Small intestine (tissue), 7 donors: ENCODE data around the gene NNT. TPM values are rescaled to one million over a fixed set of nuclear protein-coding genes. Genes with fewer than 3 reads are reported as not detected.

Experiments
- DNase-seq, 2 donors: peaks; one replicate each; pipeline versions ENCODE4 v3.0.0 to v3.0.0-alpha.2; 2013
- FAIRE-seq: peaks from 2 replicates; lab custom pipeline; 2012; peaks lifted over from hg19 to GRCh38; lab: Jason Lieb, UNC
- H3K27ac ChIP-seq, 3 donors: one replicate each; pipeline ENCODE4 v1.5.1; 2013; ENCODE audit warnings: low read length in 2 of 3, mild to moderate bottlenecking in 2 of 3, control low read depth in 1 of 3, inconsistent platforms in 1 of 3, low read depth in 1 of 3, moderate library complexity in 1 of 3
- H3K27me3 ChIP-seq, 3 donors: one replicate each; pipeline ENCODE4 v1.6.1; 2013; ENCODE audit warnings: low read length in 3 of 3, inconsistent platforms in 1 of 3; ENCODE audit not compliant: control insufficient read depth in 3 of 3, insufficient read depth in 3 of 3
- H3K36me3 ChIP-seq, 3 donors: one replicate each; pipeline ENCODE4 v1.6.1; 2013; ENCODE audit warnings: low read length in 3 of 3, inconsistent platforms in 1 of 3, low read depth in 1 of 3, mild to moderate bottlenecking in 1 of 3, moderate library complexity in 1 of 3; ENCODE audit not compliant: control insufficient read depth in 3 of 3, insufficient read depth in 2 of 3
- H3K4me1 ChIP-seq, 3 donors: one replicate each; pipeline ENCODE4 v1.6.1; 2013; ENCODE audit warnings: low read length in 2 of 3, inconsistent platforms in 1 of 3, low read depth in 1 of 3, mild to moderate bottlenecking in 1 of 3, moderate library complexity in 1 of 3; ENCODE audit not compliant: control insufficient read depth in 3 of 3, insufficient read depth in 2 of 3
- H3K4me3 ChIP-seq, 3 donors: one replicate each; pipeline ENCODE4 v1.5.1; 2013; ENCODE audit warnings: low read length in 3 of 3, control low read depth in 1 of 3, inconsistent platforms in 1 of 3, low read depth in 1 of 3, mild to moderate bottlenecking in 1 of 3, moderate library complexity in 1 of 3
- H3K9me3 ChIP-seq, 2 donors: one replicate each; pipeline ENCODE4 v1.6.1; 2013; ENCODE audit warnings: low read depth in 1 of 2, low read length in 1 of 2; ENCODE audit not compliant: control insufficient read depth in 2 of 2, insufficient read depth in 1 of 2
- WGBS, 3 donors: extraction: QIAGEN DNeasy Blood & Tissue Kit; methylation state at CpG; one replicate each; pipeline ENCODE4 v1.1.7; 2013; 5-methylcytosine and 5-hydroxymethylcytosine counted together
- polyA plus RNA-seq, 4 donors: library from polyadenylated mRNA; stranded (reverse) in 3 of 4; unstranded in 1 of 4; fragments of 200-250 nt in 3 of 4; fragments of 120-200 nt in 1 of 4; gene quantifications; one replicate each; pipeline versions ENCODE4 v1.2.1 to v1.2.3, GENCODE V29; 2013
- donor health status: healthy with polysubstance abuse.
- donor health status: control.
- donor health status: control.
- donor health status: Bipolar disorder and iron deficiency.
- donor health status: healthy.

NNT gene
- polyA plus RNA-seq, 4 donors, result 7.4 to 46.0 (median 25.2) TPM

DNA sequence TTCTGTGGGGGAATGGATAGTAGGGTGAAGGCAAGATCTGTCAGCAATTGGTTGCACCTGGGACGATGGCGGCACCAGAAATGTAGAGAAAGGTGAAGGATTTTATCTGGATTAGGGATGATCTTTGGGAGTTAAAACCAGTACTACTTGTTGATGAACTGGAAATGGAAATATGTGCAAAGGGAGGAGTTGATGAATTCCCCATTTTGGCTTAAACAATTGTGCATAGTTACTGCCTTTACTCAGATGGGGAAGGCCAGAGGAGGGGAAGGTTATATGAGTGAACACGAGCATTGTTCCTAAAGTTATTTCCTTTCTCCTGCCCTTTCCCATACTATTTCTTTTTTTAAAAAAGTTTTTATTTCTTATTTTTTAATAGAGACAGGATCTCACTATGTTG lies 19.1 kb downstream of the NNT start:
- Histone ChIP-seq H3K27ac (no peak overlapping the region), H3K36me3 (peaks cover 0 to 7% (median 4%) of the 10 kb centered on the region in 3 donors), H3K4me3 (no peak overlapping the region), H3K27me3 (no peaks in the 10 kb centered on the region), H3K9me3 (no peaks in the 10 kb centered on the region), H3K4me1 (no peaks in the 10 kb centered on the region)
- no peak for FAIRE-seq
- no peak for DNase-seq
- WGBS, 3 donors, result 93 to 96% (median 93%) methylated on average over 3 of the region's 3 CpGs

GRCh38 chr5:43623048-43623680 lies 20.2 kb downstream of the NNT start:
- Histone ChIP-seq H3K4me1 (no peaks in the 10 kb centered on the region), H3K36me3 (peaks cover 0 to 7% (median 4%) of the 10 kb centered on the region in 3 donors), H3K27me3 (no peaks in the 10 kb centered on the region), H3K9me3 (no peaks in the 10 kb centered on the region), H3K27ac (no peak overlapping the region), H3K4me3 (no peak overlapping the region)
- 91 to 95% (median 92%) methylated on average over 3 of the region's 3 CpGs for WGBS, 3 donors
- DNase-seq, result no peak
- no peak for FAIRE-seq

DNA sequence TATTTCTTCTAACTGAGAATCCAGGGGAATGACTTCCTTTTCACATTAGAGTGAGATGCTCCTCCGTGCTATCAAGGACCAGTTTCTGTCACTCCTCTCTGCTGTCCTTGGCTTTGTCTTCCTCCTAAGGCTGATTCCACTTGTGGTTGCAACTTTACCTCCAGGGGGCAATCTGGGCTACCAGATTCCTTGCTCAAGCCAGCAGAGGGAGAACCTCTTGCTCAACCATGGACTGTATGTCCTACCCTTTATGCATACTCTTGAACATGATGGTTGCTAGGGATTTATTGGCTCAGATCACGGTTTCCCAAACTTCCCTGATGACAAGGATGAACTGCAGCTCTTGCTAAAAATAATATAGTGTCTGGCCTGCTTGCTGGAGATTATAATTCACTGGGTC lies 24.0 kb downstream of the NNT start:
- no peaks in the 10 kb centered on the region for H3K9me3 ChIP-seq
- no peaks in the 10 kb centered on the region for H3K4me1 ChIP-seq
- peaks cover 0 to 4% (median 3%) of the 10 kb centered on the region in 3 donors for H3K36me3 ChIP-seq
- DNase-seq, result peak; percentile 28 to 40
- H3K27me3 ChIP-seq, result no peaks in the 10 kb centered on the region
- H3K27ac ChIP-seq, result no peak overlapping the region
- no peak for FAIRE-seq
- WGBS, 3 donors, result 85 to 95% (median 89%) methylated on average over 2 of the region's 2 CpGs
- H3K4me3 ChIP-seq, result no peak overlapping the region

DNA sequence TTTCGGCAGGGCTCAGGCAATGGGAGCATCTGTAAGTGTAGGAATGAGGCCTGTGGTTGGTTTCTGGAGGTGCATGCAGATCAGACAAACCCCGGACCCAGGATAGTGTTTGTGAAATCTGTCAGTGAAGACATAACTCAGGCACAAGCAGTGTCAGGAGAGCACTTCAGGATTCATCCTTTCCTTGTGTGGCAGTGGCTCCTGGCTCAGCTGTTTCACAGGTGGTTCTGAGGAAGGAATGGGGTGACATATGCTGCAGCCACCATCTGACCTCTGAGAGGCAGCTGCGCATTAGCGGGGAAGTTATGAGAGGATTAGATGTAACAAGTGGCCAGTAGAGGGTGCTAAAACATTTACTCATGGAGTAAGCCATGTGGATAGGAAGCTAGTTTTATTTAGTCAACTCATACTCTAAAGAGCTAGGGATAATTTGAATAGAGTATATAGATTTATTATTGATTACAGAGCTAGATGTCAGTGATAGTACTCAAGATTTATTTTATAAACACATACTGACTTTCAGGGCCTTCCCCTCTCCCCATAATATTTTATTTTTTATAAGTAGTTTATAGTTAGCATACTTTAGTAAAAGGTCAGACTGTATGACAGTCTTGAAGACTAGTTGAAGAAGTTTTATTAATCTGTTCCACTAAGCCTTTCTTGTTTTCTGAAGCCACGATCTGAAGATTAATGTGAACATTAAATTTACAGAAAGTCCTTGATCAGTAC lies 28.4 kb downstream of the NNT start:
- Histone ChIP-seq H3K9me3 (no peaks in the 10 kb centered on the region), H3K4me3 (no peak overlapping the region), H3K36me3 (peaks cover 0 to 10% (median 4%) of the 10 kb centered on the region in 3 donors), H3K4me1 (no peaks in the 10 kb centered on the region), H3K27ac (no peak overlapping the region), H3K27me3 (no peaks in the 10 kb centered on the region)
- peak; percentile 71 to 78 for DNase-seq
- no peak for FAIRE-seq
- 63 to 80% (median 78%) methylated on average over 5 of the region's 5 CpGs for WGBS, 3 donors

DNA sequence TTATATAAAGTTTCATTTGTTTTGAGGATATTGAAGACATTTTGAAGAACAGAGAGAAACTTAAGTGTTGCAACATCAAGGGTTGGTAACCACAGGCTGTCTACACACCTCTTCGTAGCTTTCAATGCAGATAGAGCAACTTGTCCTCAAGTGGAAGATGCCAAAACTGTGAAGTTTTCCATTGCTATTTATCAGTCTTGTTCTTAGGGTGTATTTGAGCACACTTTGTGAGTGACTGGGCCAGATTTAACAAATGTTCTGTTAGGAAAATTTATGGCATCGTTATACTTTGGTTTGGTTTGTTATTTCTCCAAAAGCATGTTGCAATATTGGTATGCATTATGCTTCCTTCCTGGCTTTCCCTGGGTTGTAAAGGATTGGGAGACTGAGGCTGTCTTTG lies 31.6 kb downstream of the NNT start:
- FAIRE-seq (no peak), DNase-seq (no peak)
- no peaks in the 10 kb centered on the region for H3K9me3 ChIP-seq
- no peaks in the 10 kb centered on the region for H3K4me1 ChIP-seq
- no peak overlapping the region for H3K4me3 ChIP-seq
- no peak overlapping the region for H3K27ac ChIP-seq
- H3K27me3 ChIP-seq, result no peaks in the 10 kb centered on the region
- H3K36me3 ChIP-seq, result peaks cover 0 to 10% (median 0%) of the 10 kb centered on the region in 3 donors
- WGBS, 3 donors, result 93 to 96% (median 95%) methylated on average over 2 of the region's 2 CpGs

DNA sequence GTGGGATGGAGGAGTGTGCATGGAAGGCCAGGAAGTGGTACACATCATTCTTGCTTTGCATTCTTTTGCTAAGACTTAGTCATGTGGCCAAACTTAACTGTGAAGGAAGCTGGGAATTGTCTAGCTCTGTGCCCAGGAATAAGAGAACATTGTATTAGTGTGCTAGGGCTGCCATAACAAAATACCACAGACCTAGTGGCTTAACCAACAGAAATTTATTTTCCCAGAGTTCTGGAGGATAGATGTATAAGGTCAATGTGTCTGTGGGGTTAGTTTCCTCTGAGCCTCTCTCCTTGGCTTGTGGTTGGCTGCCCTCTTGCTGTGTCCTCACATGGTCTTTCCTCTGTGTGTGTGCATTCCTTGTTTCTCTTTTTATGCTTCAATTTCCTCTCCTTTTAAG lies 32.4 kb downstream of the NNT start:
- H3K4me1 ChIP-seq, result no peaks in the 10 kb centered on the region
- H3K27me3 ChIP-seq, result no peaks in the 10 kb centered on the region
- FAIRE-seq, result no peak
- no peak for DNase-seq
- peaks cover 0 to 10% (median 0%) of the 10 kb centered on the region in 3 donors for H3K36me3 ChIP-seq
- no peaks in the 10 kb centered on the region for H3K9me3 ChIP-seq
- H3K27ac ChIP-seq, result no peak overlapping the region
- no peak overlapping the region for H3K4me3 ChIP-seq

GRCh38 chr5:43636076-43636475 lies 33.1 kb downstream of the NNT start:
- WGBS, 3 donors, result 92 to 97% (median 92%) methylated on average over 2 of the region's 2 CpGs
- peaks cover 0 to 10% (median 0%) of the 10 kb centered on the region in 3 donors for H3K36me3 ChIP-seq
- no peaks in the 10 kb centered on the region for H3K27me3 ChIP-seq
- H3K4me3 ChIP-seq, result no peak overlapping the region
- no peaks in the 10 kb centered on the region for H3K9me3 ChIP-seq
- DNase-seq (no peak), FAIRE-seq (no peak)
- H3K27ac ChIP-seq, result no peak overlapping the region
- no peaks in the 10 kb centered on the region for H3K4me1 ChIP-seq

DNA sequence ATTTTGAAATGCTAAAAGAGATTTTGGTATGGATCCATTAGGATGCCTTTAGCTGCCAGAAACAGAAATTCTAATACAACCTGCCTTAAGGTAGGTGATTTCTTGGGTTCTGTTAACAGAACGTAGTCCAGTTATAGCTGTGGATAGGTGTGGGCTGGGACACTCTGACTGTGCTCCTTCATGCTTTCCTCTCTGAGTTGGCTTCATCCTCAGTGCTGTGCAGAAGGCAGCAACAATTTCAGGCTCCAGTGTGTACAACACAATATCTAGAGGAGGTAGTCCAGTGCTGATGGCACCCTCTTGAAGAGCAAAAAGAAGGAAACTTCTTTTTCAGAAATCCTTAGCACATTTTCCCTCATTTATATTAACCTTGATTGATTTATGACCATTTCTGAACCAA lies 34.4 kb downstream of the NNT start:
- WGBS, 3 donors, result 93 to 100% (median 97%) methylated on average over 1 of the region's 1 CpG
- Histone ChIP-seq H3K36me3 (peaks cover 0 to 7% (median 0%) of the 10 kb centered on the region in 3 donors), H3K27me3 (no peaks in the 10 kb centered on the region), H3K4me1 (no peaks in the 10 kb centered on the region), H3K27ac (no peak overlapping the region), H3K4me3 (no peak overlapping the region), H3K9me3 (no peaks in the 10 kb centered on the region)
- FAIRE-seq, result no peak
- no peak for DNase-seq
